Measurements from ENCODE around the gene GYG1. TPM values are rescaled to one million over a fixed set of nuclear protein-coding genes. Genes with fewer than 3 reads are reported as not detected.
A peak's percentile ranks its signal among the peaks of the same experiment; 100 is the strongest.

The GYG1 gene
- total RNA-seq, 2 donors from 2014 or later = 8.9 to 16.3 TPM

- intact Hi-C loops (cut with DNase I) = no loop called here
- Histone ChIP-seq H3K9me3 (no peaks in the 10 kb centered on the region), H3K36me3 (replicated peaks in 1 of 2; ENCODE audit: insufficient read depth in 1 of 2, low read depth in 2 of 2) (no peaks in the 10 kb centered on the region), H3K27ac (no peak overlapping the region), H3K4me3 (no peak overlapping the region), H3K4me1 (peaks cover 10% of the 10 kb centered on the region), H3K27me3 (no peaks in the 10 kb centered on the region)
- ATAC-seq (no peak), DNase-seq (no peak)
- 81 to 90% methylated on average over 1 of the region's 1 CpG for WGBS, 2 donors
- TF ChIP-seq CTCF (IDR thresholded peaks at IDR 0.05) (peak in 2 of 7 experiments; percentile 9 to 15), POLR2A (IDR thresholded peaks at IDR 0.05) (no peak)
These were observed 40.5 kb upstream of the GYG1 start for GRCh38 chr3:148950806-148951205.

- ATAC-seq = no peak
- intact Hi-C loops (cut with DNase I) = no loop called here
- H3K4me3 ChIP-seq = no peak overlapping the region
- WGBS, 2 donors = 58 to 62% methylated on average over 4 of the region's 4 CpGs
- no peaks in the 10 kb centered on the region for H3K27me3 ChIP-seq
- no peak for TF ChIP-seq POLR2A (IDR thresholded peaks at IDR 0.05)
- no peak for TF ChIP-seq CTCF (IDR thresholded peaks at IDR 0.05)
- H3K9me3 ChIP-seq = no peaks in the 10 kb centered on the region
- no peak overlapping the region for H3K27ac ChIP-seq
- no peaks in the 10 kb centered on the region for H3K36me3 ChIP-seq (replicated peaks in 1 of 2; ENCODE audit: insufficient read depth in 1 of 2, low read depth in 2 of 2)
- DNase-seq = no peak
- H3K4me1 ChIP-seq = peaks cover 10% of the 10 kb centered on the region
These were observed 39.6 kb upstream of the GYG1 start for GRCh38 chr3:148951599-148952361.

- Histone ChIP-seq H3K27me3 (no peaks in the 10 kb centered on the region), H3K36me3 (replicated peaks in 1 of 2; ENCODE audit: insufficient read depth in 1 of 2, low read depth in 2 of 2) (no peaks in the 10 kb centered on the region), H3K4me1 (peaks cover 10% of the 10 kb centered on the region), H3K9me3 (no peaks in the 10 kb centered on the region), H3K4me3 (no peak overlapping the region), H3K27ac (no peak overlapping the region)
- no peak for DNase-seq
- no peak for ATAC-seq
- no peak for TF ChIP-seq CTCF (IDR thresholded peaks at IDR 0.05)
- intact Hi-C loops (cut with DNase I) = no loop called here
These were observed 38.2 kb upstream of the GYG1 start for GRCh38 chr3:148953094-148953493.

GRCh38 chr3:148954981-148955380, 36.4 kb upstream of the GYG1 start:
- ATAC-seq = no peak
- WGBS, 2 donors = 44 to 47% methylated on average over 4 of the region's 4 CpGs
- DNase-seq = no peak
- Histone ChIP-seq H3K4me1 (no peaks in the 10 kb centered on the region), H3K27ac (no peak overlapping the region), H3K4me3 (no peak overlapping the region), H3K27me3 (no peaks in the 10 kb centered on the region), H3K9me3 (no peaks in the 10 kb centered on the region), H3K36me3 (replicated peaks in 1 of 2; ENCODE audit: insufficient read depth in 1 of 2, low read depth in 2 of 2) (no peaks in the 10 kb centered on the region)
- intact Hi-C loops (cut with DNase I) = no loop called here
- no peak for TF ChIP-seq POLR2A (IDR thresholded peaks at IDR 0.05)
- TF ChIP-seq CTCF (IDR thresholded peaks at IDR 0.05) = no peak
